K562 (cell line): ENCODE measurements around the gene TCAF1.

Experiments used
- CBX1 ChIP-seq: sonication (generic); IDR thresholded peaks from 2 replicates; pipeline ENCODE4 v1.6.1; 2016; ENCODE audit warnings: antibody characterized with exemption, low read depth, mild to moderate bottlenecking
- GATA2 ChIP-seq: sonication (generic); formaldehyde crosslinking; IDR thresholded peaks from 2 replicates; pipeline ENCODE4 v1.4.0; 2020; ENCODE audit warnings: mild to moderate bottlenecking, missing genetic modification reagents
- SETDB1 ChIP-seq: IDR thresholded peaks from one replicate; pipeline ENCODE4 v1.6.1; 2012; ENCODE audit warnings: low read length, control low read depth, inconsistent platforms
- ZNF212 ChIP-seq: fragments of 450-650 bp; formaldehyde crosslinking; IDR thresholded peaks from 2 replicates; pipeline ENCODE4 v1.4.0; 2020; ENCODE audit warnings: mild to moderate bottlenecking
- ZNF23 ChIP-seq: fragments of 250-450 bp; sonication (Bioruptor Pico); IDR thresholded peaks from 2 replicates; pipeline ENCODE4 v1.4.0; 2020; ENCODE audit warnings: mild to moderate bottlenecking
- ZNF274 ChIP-seq: IDR thresholded peaks from 2 replicates; pipeline ENCODE4 v1.6.1; 2011; ENCODE audit warnings: low read depth, mild to moderate bottlenecking, low read length, moderate library complexity, borderline replicate concordance
- TF ChIP-seq, protein P1 (sequence below): IDR thresholded peaks from 3 replicates; pipeline ENCODE4 v1.6.1; 2011; ENCODE audit warnings: borderline replicate concordance, mild to moderate bottlenecking, moderate library complexity; ENCODE audit not compliant: insufficient read length; ENCODE audit errors: extremely low read depth
- TF ChIP-seq, protein P2 (sequence below), 3 experiments: IDR thresholded peaks in 2 of 3; conservative IDR thresholded peaks in 1 of 3; 2 replicates each; pipeline ENCODE4 v1.5.1; 2011 to 2012; ENCODE audit warnings: low read length in 3 of 3, mild to moderate bottlenecking in 3 of 3, control low read depth in 2 of 3, improper control_type of control experiment in 1 of 3, inconsistent platforms in 1 of 3, low read depth in 1 of 3, mixed read lengths in 1 of 3, moderate library complexity in 1 of 3; ENCODE audit not compliant: insufficient read depth in 2 of 3
- TF ChIP-seq, protein P3 (sequence below): fragments of 250-450 bp; sonication (Bioruptor Pico); IDR thresholded peaks from 2 replicates; pipeline ENCODE4 v1.9.0; 2021; ENCODE audit warnings: mild to moderate bottlenecking, inconsistent platforms
- TF ChIP-seq, protein P4 (sequence below): conservative IDR thresholded peaks from 2 replicates; pipeline ENCODE4 v1.6.1; 2011; ENCODE audit warnings: low read depth, mild to moderate bottlenecking, low read length; ENCODE audit not compliant: control insufficient read depth

DNA sequence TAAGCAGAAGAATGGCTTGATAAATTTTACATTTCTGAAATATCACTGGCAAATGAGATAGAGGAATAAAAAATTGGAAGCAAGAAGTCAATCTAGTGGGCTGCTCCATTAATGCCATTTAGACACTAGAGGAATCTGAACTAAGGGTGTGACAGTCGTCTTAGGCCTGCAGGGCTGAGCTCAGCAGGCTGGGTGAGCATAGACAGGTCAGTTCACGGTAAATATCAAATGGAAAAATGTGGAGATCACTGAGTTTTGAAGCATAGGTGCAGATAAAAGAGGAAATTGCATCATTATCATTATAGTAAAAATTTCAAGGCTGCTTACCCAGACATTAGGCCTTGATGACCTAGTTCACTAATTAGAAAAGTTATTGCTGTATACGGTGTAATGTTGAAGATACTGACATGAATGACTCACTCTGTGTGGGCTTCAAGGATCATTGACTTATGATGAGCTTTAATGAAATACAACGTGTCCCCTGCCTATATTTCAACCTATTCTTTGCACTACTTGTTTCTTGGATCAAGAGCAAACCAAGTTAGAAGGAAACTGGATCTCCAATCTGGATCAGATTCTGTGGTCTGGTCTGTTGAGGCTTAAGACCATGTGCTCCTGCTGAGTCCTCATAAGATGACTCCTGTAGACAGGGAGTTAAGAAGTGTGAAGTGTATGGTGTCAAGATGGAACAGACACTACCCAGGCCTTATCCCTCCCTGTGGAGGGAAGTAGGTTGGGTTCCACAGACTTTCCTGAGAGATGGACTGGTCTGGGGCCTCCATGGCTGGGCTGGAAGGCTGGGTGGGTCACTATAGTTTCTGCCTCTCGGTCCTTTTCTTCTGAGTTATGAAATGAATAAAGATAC lies 36.6 kb upstream of the TCAF1 start:
- no peak for TF ChIP-seq SETDB1
- TF ChIP-seq, protein P1, sequence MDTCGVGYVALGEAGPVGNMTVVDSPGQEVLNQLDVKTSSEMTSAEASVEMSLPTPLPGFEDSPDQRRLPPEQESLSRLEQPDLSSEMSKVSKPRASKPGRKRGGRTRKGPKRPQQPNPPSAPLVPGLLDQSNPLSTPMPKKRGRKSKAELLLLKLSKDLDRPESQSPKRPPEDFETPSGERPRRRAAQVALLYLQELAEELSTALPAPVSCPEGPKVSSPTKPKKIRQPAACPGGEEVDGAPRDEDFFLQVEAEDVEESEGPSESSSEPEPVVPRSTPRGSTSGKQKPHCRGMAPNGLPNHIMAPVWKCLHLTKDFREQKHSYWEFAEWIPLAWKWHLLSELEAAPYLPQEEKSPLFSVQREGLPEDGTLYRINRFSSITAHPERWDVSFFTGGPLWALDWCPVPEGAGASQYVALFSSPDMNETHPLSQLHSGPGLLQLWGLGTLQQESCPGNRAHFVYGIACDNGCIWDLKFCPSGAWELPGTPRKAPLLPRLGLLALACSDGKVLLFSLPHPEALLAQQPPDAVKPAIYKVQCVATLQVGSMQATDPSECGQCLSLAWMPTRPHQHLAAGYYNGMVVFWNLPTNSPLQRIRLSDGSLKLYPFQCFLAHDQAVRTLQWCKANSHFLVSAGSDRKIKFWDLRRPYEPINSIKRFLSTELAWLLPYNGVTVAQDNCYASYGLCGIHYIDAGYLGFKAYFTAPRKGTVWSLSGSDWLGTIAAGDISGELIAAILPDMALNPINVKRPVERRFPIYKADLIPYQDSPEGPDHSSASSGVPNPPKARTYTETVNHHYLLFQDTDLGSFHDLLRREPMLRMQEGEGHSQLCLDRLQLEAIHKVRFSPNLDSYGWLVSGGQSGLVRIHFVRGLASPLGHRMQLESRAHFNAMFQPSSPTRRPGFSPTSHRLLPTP, result no peak
- TF ChIP-seq, protein P2, sequence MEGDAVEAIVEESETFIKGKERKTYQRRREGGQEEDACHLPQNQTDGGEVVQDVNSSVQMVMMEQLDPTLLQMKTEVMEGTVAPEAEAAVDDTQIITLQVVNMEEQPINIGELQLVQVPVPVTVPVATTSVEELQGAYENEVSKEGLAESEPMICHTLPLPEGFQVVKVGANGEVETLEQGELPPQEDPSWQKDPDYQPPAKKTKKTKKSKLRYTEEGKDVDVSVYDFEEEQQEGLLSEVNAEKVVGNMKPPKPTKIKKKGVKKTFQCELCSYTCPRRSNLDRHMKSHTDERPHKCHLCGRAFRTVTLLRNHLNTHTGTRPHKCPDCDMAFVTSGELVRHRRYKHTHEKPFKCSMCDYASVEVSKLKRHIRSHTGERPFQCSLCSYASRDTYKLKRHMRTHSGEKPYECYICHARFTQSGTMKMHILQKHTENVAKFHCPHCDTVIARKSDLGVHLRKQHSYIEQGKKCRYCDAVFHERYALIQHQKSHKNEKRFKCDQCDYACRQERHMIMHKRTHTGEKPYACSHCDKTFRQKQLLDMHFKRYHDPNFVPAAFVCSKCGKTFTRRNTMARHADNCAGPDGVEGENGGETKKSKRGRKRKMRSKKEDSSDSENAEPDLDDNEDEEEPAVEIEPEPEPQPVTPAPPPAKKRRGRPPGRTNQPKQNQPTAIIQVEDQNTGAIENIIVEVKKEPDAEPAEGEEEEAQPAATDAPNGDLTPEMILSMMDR (IDR thresholded peaks at IDR 0.05 in 2 of 3, conservative IDR thresholded peaks at IDR 0.05 in 1 of 3; ENCODE audit: insufficient read depth in 2 of 3, low read depth in 1 of 3, low read length in 3 of 3), result no peak
- no peak for TF ChIP-seq ZNF23
- TF ChIP-seq, protein P3, sequence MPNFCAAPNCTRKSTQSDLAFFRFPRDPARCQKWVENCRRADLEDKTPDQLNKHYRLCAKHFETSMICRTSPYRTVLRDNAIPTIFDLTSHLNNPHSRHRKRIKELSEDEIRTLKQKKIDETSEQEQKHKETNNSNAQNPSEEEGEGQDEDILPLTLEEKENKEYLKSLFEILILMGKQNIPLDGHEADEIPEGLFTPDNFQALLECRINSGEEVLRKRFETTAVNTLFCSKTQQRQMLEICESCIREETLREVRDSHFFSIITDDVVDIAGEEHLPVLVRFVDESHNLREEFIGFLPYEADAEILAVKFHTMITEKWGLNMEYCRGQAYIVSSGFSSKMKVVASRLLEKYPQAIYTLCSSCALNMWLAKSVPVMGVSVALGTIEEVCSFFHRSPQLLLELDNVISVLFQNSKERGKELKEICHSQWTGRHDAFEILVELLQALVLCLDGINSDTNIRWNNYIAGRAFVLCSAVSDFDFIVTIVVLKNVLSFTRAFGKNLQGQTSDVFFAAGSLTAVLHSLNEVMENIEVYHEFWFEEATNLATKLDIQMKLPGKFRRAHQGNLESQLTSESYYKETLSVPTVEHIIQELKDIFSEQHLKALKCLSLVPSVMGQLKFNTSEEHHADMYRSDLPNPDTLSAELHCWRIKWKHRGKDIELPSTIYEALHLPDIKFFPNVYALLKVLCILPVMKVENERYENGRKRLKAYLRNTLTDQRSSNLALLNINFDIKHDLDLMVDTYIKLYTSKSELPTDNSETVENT, result no peak
- TF ChIP-seq CBX1, result no peak
- TF ChIP-seq ZNF274, result no peak
- TF ChIP-seq GATA2 (CRISPR knock-in tag), result no peak
- TF ChIP-seq, protein P4, sequence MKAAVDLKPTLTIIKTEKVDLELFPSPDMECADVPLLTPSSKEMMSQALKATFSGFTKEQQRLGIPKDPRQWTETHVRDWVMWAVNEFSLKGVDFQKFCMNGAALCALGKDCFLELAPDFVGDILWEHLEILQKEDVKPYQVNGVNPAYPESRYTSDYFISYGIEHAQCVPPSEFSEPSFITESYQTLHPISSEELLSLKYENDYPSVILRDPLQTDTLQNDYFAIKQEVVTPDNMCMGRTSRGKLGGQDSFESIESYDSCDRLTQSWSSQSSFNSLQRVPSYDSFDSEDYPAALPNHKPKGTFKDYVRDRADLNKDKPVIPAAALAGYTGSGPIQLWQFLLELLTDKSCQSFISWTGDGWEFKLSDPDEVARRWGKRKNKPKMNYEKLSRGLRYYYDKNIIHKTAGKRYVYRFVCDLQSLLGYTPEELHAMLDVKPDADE, result no peak
- no peak for TF ChIP-seq ZNF212
